Kidney tubule cell (primary cell): ENCODE measurements around the gene TENM4.

Experiments
- DNase-seq: peaks from one replicate; pipeline ENCODE4 v3.0.0-alpha.2; 2018; ENCODE audit warnings: low spot score

Gene TENM4

DNA sequence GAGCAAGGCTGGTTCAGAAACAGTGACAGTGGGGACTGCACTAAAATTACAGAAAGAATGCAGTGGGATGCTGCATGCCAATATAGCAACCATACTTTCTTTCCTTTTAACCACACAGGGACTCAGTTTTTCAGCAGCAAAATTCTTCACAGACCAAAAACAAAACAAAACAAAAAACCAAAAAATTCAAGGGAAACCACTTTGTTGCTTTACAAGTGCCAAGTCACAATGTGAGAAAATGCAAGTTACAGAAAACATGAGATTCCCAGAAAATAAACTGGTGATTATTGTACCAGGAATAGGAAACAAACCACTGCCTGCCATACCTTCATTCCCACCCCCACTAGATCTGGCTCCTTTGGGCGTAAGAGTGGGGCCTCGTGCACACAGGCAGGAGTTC lies 52.6 kb downstream of the TENM4 start:
- DNase-seq, result no peak

DNA sequence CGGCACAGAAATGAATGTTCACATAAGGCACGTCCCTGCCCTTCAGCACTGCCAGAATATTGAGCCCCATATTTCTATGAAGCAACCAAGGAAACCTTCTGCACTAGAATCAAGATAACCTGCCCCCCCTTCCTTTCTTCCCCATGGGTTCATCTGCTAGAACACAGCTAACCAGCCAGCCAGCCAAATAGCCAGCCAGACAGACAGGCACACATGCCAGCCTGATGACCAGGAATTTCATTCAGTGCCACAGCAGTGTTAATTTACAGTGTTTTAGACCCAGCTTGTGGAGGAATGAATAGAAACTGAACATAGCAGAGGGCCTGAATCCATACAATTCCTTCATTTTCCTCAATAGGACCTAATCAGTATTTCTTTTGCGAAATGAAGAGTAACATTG lies 57.0 kb downstream of the TENM4 start:
- peak; percentile 18 for DNase-seq

DNA sequence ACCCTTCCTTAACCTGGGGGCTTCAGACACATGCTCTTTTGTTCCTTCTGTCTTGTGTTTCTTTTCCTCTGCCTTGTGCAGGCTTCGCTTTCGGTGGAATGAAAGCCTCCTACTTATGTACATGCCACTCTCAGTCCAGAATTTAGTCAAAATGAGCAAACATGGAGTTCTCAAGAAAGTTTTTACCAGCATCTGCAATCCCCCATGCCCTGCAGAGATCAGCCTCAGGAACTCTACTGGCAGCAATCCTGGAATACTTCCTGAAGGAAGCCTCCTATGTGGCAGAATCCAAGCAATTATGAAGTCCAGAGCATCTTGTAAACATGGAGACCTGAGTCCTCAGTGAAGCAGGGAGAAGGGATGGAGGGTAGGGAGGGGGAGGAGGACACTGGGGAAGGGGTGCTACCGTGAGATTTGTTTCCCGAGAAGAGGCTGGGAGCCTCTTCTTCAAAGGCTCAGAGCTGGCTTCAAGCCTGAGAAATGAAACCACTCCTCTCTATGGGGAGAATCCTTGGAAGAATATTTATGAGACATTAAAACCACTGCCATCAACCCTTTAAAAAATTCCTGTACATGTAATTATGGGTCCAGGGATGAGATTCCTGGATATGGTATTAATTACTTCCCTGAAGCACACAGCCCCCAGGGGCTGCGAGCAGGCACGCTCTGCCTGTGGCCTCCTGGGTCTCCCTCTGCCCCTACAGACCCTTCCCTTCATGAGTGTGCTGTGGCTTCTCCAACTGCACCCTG lies 58.4 kb downstream of the TENM4 start:
- DNase-seq, result no peak

DNA sequence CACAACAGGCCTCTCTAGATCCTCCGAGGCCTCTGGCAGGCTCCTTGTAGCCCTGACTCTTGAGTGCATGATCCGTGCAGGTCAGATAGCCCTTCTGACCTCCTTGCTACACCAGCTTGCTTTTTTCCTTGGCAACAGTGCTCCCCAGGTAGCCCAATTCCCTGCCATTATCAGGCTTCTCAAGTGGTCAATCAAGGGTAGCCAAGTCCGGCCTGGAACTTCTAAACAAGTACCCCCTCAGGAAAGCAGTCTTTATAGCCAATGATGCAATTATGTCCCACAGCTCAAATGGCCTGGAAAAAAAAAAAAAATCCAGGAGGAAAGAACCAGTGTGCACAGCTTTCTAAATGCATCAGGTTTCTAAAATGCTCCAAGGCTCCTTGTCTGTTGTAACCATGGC lies 59.8 kb downstream of the TENM4 start:
- peak; percentile 9 for DNase-seq

DNA sequence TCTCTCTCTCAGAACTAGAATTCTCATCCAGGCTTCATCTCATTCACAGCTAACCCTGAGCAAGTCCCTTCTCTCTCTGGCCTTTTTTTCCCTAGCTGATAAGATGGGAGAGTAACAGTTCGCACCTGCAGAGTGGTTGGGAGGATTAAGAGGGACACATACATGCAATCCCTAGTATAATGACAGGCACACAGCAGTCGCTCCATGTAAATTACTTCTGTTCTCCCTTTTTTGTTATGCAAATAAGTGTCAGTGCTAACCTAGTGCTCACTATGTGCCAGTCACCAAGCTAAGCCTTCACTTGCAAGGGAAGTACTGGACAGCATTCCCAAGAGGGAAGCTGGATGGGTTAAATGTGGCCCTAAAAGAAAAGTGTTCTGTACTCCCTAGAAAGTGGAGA lies 63.4 kb downstream of the TENM4 start:
- no peak for DNase-seq

DNA sequence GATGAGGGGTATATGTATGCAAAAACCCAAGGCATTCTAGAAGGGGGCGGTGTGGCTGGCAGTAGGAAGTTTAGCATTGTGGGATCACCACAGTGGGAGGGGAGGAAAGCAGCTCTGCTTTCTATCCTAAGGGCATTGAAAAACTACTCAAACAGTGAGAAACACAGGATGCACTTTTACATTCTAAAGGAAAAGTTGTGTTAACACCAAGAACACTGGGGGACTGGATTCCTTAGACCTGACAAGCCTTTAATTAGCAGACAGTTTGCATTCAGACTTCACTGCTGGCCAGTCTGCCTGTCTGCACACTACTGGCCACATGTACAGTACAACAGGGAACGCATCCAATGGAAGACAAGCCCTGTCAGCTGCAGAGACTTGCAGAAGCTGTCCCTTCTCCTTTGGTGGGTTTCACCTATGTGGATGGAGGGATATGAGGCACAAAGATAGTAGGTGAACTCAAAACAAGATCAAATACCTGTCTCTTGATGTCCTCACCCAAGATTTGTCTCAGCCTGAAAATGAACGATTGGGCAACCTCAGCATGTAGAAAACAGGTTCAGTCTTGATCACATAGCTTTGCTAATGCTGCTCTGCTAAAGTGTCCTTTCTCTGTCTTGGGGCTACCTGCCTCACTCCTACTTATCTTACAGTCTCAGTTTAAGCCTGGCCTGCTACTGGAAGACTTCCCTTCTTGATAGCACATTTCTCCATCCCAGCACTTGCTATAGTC lies 64.8 kb downstream of the TENM4 start:
- DNase-seq, result no peak

DNA sequence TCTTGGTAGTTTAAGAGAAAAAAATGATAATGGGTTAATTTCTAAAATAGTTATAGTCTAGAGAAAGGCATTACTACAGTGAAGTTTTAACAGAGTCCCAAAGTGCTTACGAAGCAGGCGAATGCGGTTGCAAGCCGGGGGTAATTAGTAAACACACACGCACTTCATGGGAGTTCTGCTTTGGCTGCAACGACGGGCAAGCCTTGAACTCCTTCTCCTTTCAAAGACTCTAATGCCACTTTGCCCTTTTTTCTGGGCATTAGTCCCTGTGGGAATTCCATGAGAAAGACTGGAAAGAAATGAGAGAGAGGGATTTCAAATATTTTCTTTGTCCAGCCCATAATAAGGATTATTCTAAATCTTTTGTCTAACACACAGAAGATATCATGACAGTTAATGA lies 66.1 kb downstream of the TENM4 start:
- no peak for DNase-seq

DNA sequence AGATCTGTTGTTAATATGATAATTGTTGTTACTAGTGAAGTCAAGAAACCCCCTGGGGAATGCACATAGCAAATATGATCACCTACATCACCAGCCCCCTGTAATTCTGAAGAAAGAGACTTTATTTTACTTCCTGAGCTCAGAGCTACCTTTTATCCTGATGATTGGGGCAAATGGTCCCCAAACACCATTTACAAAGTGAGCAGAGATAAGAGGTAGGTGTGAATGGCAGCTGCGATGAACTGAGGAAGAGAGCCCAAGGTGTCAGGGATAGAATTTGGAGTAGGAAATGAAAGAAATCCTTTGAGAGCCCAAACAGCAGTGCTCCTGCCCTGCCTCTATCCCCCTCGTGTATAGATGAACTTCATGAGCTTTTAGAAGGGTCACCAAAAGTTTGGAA lies 69.1 kb downstream of the TENM4 start:
- no peak for DNase-seq

DNA sequence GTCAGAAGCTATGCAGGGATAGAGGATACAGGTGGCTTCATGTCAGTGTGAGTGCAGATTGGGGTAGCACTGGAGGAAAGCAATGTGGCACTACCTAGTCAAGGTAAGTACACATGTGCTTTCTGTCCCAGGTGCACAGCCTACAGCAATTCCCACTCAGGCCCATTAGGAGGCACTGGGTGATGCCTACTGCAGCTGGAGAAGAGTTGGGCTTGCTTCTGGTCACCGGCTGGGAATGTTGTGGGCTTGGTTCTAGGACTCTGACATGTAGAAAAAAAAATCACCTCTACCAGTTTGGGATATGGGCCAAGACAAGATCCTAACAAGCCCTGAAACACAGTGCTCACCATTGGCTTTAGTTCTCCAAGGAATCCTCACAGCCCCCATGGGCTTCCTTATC lies 69.7 kb downstream of the TENM4 start:
- peak; percentile 59 for DNase-seq

DNA sequence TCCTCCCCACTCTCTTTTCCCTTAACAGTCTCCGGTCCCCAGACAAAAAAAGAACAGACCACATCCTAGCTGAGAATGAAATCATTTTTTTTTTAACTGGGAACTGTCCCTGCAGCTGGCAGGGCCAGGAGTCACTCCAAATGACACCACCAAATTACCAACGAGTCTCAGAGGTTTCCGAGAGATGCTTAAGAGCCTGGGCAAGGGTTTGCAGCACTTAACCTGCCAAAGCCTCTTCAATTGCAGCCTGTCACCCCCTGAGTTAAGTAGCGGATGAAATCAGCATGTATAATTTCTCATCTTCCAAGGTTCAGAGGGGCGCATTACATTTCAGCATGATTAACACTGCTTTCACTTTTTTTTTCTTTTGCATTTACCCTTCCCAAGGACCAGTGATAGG lies 71.8 kb downstream of the TENM4 start:
- DNase-seq, result no peak

DNA sequence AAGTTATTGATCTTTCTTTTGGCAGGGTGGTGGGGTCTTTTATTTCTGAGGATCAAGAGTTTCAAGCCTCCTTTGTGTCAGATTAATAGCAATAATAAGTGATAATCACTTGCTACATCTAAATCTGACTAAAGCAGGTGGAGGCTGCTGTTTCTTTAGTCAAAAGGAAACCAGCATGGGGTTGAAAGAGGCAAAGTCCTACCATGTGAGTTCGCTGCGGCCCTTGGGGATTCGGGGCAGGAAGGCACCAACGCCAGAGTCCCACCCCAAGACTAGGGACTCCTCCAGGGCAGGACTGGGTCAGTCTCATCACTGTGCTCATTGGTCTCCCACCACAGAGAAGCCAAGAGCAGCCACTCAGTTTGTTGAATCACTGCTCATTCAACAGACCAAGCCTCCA lies 73.0 kb downstream of the TENM4 start:
- no peak for DNase-seq

DNA sequence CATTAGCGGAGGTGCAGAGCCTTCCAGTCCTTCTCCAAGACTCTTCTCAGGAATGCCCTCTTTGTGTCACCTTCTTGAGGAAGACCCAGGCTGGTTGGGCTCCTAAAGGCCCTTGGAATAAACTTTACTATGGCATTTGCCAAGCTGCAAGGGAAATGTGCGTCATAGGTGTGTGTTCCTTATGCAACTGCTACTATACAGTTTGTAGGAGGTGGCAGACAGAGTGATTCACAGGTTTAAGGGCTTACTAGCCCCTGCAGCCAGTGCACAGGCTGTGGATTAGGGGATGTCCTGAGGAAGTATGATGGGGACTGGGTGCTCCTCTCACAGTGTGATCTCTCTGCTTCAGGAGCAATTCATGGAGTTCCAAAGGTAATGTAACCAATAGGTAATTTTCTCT lies 74.6 kb downstream of the TENM4 start:
- DNase-seq, result peak; percentile 26

DNA sequence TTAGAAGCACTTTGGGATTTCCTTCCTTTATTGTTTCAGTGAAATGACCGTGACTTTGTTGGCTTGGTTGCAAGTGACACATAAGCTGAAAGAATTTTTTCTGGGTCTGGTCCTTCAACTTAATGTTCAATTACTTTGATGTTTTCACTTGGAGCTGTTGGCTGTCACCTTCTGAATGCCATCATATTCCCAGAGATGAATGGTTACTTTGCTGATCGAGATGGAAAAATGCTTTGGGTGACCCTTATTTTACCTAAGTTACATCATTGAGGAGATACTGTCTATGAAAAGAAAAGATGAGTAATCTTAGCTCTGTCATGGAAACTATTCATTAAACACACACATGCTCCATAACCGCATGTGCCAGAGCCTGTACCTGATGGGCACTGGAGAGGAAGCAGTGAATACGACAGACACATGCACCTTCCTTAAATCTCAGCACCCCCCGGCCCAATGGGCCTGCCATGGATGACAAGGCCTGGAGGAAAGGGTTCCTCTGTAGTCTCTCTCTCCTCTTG lies 76.9 kb downstream of the TENM4 start:
- DNase-seq, result peak; percentile 77

DNA sequence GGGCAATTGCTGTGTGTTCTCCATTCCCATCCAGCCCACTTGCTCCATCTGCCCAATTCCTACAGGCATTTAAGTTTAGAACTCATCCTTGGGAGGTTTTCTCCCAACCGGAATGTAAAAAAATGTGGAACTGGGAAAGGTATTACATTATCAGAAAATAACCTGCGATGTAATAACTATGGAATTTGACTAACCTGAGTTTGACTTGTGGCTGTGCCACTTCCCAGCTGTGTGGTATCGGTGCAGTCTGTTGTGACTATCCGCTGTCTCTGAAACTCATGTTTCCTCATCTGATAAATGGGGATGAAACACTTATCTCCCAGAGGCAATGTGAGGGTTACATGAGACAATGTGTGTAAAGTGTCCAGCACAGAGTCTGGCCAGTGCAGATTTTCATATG lies 77.6 kb downstream of the TENM4 start:
- peak; percentile 86 for DNase-seq

DNA sequence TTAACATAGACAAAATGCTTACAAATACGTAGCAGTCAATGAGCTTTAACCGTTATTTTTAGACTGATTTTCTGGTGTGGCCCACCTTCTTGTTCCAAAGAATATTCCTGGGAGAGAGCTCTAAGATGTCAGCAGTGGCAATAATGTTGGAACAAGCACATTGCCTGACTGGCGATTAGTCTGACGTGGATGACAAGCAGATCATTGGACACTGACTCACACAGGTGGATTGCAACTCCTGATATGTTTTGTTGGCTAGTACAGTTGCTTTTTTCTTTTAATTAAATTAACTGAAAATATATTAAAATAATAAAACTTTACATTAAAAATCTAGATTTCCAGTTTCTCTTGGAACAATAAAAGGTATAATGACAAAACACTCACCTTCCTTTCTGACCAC lies 78.0 kb downstream of the TENM4 start:
- peak; percentile 69 for DNase-seq

DNA sequence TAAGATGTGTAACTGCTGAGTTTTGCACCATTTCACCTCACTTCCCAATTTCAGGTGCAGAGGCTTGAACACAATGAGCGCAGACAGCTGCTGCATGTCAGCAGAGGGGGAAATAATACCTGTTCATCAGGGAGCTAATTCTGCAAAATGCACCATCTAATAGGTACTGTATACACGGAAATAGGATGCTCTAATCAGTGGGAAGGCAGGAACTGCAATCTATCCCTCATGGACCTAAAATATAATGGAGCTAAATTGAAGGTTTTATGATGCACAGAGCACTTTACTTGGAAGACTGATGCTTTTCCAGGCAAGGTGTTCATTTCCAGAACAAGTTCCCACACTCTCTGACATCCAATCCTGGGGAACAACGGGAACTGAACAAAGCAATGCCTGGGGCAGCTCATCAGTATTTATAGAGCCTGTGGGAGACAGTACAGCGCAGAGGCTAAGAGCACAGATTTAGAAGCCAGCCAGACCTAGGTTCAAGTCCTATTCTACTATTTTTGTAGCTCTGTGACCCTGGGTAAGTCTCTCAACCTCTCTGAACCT lies 78.5 kb downstream of the TENM4 start:
- no peak for DNase-seq

DNA sequence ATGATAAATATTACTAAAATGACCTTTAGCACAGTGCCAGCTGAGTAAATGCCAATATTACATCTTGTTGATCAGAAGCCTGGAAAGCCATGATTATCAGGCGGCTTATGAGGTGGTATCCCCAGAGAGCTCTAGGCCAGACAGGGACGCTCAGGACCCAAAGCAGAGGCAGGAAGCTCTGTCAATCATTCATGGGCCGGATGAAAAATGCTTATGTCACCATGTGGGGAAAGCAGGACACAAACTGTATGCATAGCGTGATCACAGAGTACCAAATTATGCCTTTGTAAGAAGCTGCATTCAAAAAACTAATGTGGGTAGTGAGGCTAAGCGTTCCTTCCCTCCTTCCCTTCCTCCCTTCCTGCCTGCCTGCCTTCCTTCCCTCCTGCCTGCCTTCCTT lies 82.6 kb downstream of the TENM4 start:
- DNase-seq, result peak; percentile 46

DNA sequence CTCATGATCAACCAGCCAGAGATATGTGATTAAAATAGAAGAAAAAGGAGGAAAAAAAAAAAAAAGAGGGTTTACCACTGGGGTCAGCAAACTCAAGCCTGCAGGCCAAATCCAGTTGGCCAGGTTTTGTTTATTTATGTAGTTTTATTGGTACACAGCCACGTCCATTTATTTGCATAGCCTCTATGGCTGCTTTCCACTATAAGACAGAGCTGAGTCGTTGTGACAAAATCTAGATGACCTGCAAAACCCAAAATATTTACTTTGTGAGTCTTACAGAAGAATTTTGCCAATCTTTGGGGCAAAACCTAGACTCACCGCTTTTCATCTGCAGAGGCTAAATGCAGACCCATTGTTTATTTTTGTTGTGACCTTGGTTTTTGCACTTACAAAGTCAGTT lies 87.1 kb downstream of the TENM4 start:
- peak; percentile 7 for DNase-seq

DNA sequence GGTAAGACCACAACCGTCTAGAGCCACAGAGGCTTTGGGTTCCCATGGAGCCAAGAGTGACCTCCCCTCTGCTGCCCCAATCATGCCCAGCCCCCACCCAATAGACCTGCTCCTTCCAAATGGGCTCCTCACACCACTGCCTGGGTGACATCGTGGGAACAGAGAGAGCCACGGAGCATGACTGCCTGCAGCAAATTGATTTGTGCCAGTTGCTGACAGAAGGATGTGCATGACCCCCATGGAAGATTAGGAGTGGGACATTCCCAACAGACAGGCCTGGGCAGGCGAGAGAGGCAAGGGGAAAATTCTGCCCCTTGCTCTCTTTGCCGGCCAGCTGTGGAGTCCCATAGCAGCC lies 88.5 kb downstream of the TENM4 start:
- no peak for DNase-seq

DNA sequence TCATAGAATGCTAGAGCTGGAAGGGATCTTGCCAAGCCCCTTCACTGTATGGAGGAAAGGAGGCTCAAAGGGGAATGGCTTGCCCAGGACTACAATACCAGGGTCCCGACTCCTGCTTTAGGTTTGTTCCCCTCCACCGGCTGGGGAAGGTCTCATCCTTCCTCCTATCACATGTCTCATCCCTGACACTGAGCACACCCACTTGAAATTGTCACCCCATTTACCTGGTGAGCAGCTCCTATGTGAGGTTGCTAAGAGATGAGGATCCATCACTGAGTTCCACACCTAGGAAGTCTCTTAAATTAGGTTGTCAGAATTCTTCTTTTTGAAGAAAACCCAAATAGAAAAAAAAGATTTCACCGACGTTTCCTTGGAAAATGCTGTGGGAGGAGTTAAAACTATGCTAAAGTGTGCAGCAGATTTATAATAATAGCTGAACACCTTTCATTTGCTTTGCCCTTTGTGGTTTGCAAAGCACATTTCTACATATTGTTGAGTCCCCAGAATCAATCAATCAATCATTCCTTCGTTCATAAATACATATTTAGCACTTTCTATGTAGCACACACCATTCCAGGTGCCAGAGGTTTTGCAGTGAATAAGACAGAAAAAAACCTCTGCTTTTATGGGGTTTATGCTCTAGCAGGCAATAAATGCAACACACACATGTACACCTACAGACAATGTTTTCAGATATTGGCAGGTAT lies 91.7 kb downstream of the TENM4 start:
- DNase-seq, result no peak

DNA sequence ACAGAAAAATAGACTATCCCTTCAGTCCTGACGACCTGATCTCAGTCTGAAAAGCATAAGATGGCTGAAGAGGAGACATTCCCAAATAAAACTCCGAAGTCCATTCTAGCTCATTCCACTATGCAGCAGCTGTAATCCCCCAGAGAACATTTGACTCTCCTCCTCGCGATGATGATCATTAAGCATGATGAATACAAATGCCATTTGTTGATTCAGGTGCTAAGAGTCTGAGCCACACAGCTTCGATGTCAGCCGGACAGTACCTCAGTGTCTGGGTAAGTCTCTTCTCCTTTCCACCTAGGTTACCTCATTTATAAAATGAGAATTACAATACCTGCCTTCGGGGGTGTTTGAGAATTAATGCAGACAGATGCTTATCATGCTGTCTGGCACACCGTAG lies 94.8 kb downstream of the TENM4 start:
- DNase-seq, result no peak

DNA sequence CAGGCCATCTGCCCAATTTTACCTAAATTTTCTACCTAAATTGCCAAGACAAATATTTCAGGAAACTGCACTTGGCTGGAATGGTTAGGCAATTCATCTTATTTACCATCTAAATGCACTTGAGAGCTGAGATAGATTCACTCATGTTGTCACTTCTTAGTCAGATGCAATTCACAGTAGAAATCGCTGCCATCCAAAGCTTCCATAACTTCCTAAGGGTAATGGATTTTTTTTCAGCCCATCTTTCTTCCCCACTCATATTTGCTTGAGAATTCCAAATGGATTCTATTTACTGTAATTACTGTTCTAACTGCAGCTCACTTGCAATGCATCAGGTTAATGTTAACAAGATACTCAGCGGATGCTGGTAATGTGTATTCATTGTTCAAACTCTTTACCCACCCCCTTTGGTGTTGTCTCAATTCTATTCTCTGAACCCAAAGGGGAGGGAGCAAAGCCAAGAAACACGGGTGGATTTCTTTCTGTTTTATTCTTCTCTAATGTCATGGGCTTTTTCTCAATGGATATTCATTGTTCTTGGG lies 96.0 kb downstream of the TENM4 start:
- DNase-seq, result no peak

DNA sequence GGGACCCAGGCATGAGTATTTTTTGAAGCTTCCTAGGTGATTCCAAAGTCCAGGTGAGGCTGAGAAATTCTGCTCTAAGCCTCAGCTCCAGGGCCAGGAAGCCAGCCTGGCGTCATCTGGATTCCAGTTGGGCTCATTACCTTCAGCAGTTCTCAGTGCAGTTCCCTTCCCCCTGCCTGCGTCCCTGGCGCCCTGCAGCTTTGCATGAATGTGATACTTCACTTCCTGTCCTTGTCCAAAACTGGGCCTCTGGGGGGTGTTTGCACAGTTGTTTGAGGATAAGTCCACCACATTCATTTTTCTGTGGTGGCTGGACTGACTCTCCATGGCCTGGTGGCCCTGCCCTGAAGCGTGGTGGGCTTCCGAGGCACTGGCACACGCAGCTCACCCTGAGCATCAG lies 98.1 kb downstream of the TENM4 start:
- DNase-seq, result no peak
